HCT116 (cell line): ENCODE results near the gene ACD. TPM values are rescaled to one million over a fixed set of nuclear protein-coding genes. Genes with fewer than 3 reads are reported as not detected.

Source experiments
- ATAC-seq: fragments of 200-7000 bp; cut with Tn5 transposase; 2 replicates; pipeline ENCODE4 v1.9.1; 2020; ENCODE audit warnings: mild to moderate bottlenecking, moderate library complexity
- BruUV-seq: library from RNA; stranded (reverse); fragments of 400-500 nt; replicated peaks from 2 replicates; lab custom pipeline; 2021; lab: Mats Ljungman, UMichigan
- CTCF ChIA-PET: fragments of 300-600 bp; sonication (Branson Sonifier 250); formaldehyde crosslinking; loops from one replicate; lab custom pipeline; 2021; ENCODE audit warnings: antibody characterized with exemption; lab: Charles Lee
- POLR2A ChIA-PET: fragments of 300-600, 350-600 bp; sonication (Branson Sonifier 250); formaldehyde crosslinking; loops from one replicate; lab custom pipeline; 2021; ENCODE audit warnings: antibody characterized with exemption; lab: Charles Lee
- RAD21 ChIA-PET, 2 experiments: fragments of 300-600 bp; sonication (Branson Sonifier 250); formaldehyde crosslinking; loops; one replicate each; lab custom pipeline; 2023; ENCODE audit warnings: low total read pairs in 2 of 2; ENCODE audit not compliant: uncharacterized antibody in 2 of 2, unreplicated experiment in 2 of 2, low non-redundant PET in 1 of 2; lab: Charles Lee
- DNase-seq: peaks from one replicate; pipeline ENCODE4 v3.0.0-alpha.2; 2010; ENCODE audit warnings: low read depth, low spot score
- H2AFZ ChIP-seq: fragments of 200-600 bp; shearing (Covaris generic), sonication (generic); 2 replicates; pipeline ENCODE4 v1.6.1; 2017; ENCODE audit warnings: low read depth, mixed run types, mixed read lengths, antibody characterized with exemption, low read length; ENCODE audit not compliant: poor library complexity, severe bottlenecking
- H3K27ac ChIP-seq: 2 replicates; pipeline ENCODE4 v1.5.1; 2012; ENCODE audit warnings: low read depth, low read length
- H3K27me3 ChIP-seq: fragments of 200-600 bp; sonication (generic); 2 replicates; pipeline ENCODE4 v1.6.1; 2016; ENCODE audit warnings: mixed run types, low read length, mixed read lengths; ENCODE audit not compliant: insufficient read depth
- H3K36me3 ChIP-seq, 2 experiments: fragments of 200-500 bp in 1 of 2; fragments of 200-600 bp in 1 of 2; sonication (Bioruptor generic) in 1 of 2; sonication (generic) in 1 of 2; 2 replicates each; pipeline versions ENCODE4 v1.5.1 to v1.6.1; 2014 to 2016; ENCODE audit warnings: low read length in 2 of 2, inconsistent platforms in 1 of 2, mixed read lengths in 1 of 2, mixed run types in 1 of 2; ENCODE audit not compliant: insufficient read depth in 2 of 2, control insufficient read depth in 1 of 2
- H3K4me1 ChIP-seq, 2 experiments: fragments of 200-600 bp in 1 of 2; sonication (generic) in 1 of 2; 2 replicates each; pipeline versions ENCODE4 v1.5.1 to v1.6.1; 2012 to 2017; ENCODE audit warnings: low read length in 2 of 2, inconsistent platforms in 1 of 2, mild to moderate bottlenecking in 1 of 2, mixed read lengths in 1 of 2, mixed run types in 1 of 2, moderate library complexity in 1 of 2; ENCODE audit not compliant: insufficient read depth in 2 of 2, control insufficient read depth in 1 of 2
- H3K4me2 ChIP-seq: fragments of 200-600 bp; sonication (generic); 2 replicates; pipeline ENCODE4 v1.6.1; 2017; ENCODE audit warnings: mixed run types, low read length, mixed read lengths
- H3K4me3 ChIP-seq, 2 experiments: fragments of 200-600 bp in 1 of 2; sonication (generic) in 1 of 2; replicated peaks in 1 of 2; 2 replicates each; pipeline ENCODE4 v1.5.1; 2011 to 2016; ENCODE audit warnings: low read length in 2 of 2, control low read depth in 1 of 2, low read depth in 1 of 2, mild to moderate bottlenecking in 1 of 2, mixed read lengths in 1 of 2, mixed run types in 1 of 2
- H3K79me2 ChIP-seq: fragments of 200-600 bp; sonication (generic); 2 replicates; pipeline ENCODE4 v1.6.1; 2017; ENCODE audit warnings: mild to moderate bottlenecking, mixed run types, low read length, moderate library complexity, mixed read lengths; ENCODE audit not compliant: insufficient read depth
- H3K9ac ChIP-seq: fragments of 200-600 bp; sonication (generic); 2 replicates; pipeline ENCODE4 v1.6.1; 2016; ENCODE audit warnings: low read length, mixed read lengths
- H3K9me2 ChIP-seq: fragments of 200-600 bp; sonication (generic), shearing (Covaris generic); 2 replicates; pipeline ENCODE4 v1.6.1; 2017; ENCODE audit warnings: mixed run types, mild to moderate bottlenecking, moderate library complexity; ENCODE audit not compliant: insufficient read depth
- H3K9me3 ChIP-seq, 2 experiments: fragments of 200-500 bp in 1 of 2; fragments of 200-600 bp in 1 of 2; sonication (Bioruptor generic) in 1 of 2; sonication (generic) in 1 of 2; 2 replicates each; pipeline ENCODE4 v1.6.1; 2014 to 2017; ENCODE audit warnings: low read length in 2 of 2, mixed read lengths in 2 of 2, inconsistent platforms in 1 of 2, low read depth in 1 of 2, mild to moderate bottlenecking in 1 of 2, mixed run types in 1 of 2, moderate library complexity in 1 of 2; ENCODE audit not compliant: control insufficient read depth in 1 of 2, insufficient read depth in 1 of 2
- H4K20me1 ChIP-seq: fragments of 200-600 bp; sonication (generic), shearing (Covaris generic); 2 replicates; pipeline ENCODE4 v1.6.1; 2017; ENCODE audit warnings: mixed run types, mild to moderate bottlenecking, moderate library complexity; ENCODE audit not compliant: insufficient read depth
- CBX3 ChIP-seq: IDR thresholded peaks from 2 replicates; pipeline ENCODE4 v1.6.1; 2012; ENCODE audit warnings: low read depth
- CEBPB ChIP-seq: IDR thresholded peaks from 2 replicates; pipeline ENCODE4 v1.6.1; 2012; ENCODE audit warnings: low read depth
- CTCF ChIP-seq, 3 experiments: fragments of 200-600 bp in 1 of 3; sonication (generic) in 1 of 3; IDR thresholded peaks in 2 of 3; conservative IDR thresholded peaks in 1 of 3; 2 replicates each; pipeline ENCODE4 v1.5.1; 2012 to 2017; ENCODE audit warnings: low read depth in 2 of 3, low read length in 2 of 3, antibody characterized with exemption in 1 of 3, borderline replicate concordance in 1 of 3, control low read depth in 1 of 3, mild to moderate bottlenecking in 1 of 3, mixed read lengths in 1 of 3, mixed run types in 1 of 3, moderate library complexity in 1 of 3; ENCODE audit not compliant: insufficient read depth in 1 of 3
- EGR1 ChIP-seq: IDR thresholded peaks from 2 replicates; pipeline ENCODE4 v1.6.1; 2012; ENCODE audit warnings: low read depth
- EZH2 ChIP-seq: fragments of 200-600 bp; sonication (generic); IDR thresholded peaks from 2 replicates; pipeline ENCODE4 v1.6.1; 2017; ENCODE audit warnings: antibody characterized with exemption, mixed run types
- EZH2phosphoT487 ChIP-seq: fragments of 200-600 bp; IDR thresholded peaks from 2 replicates; pipeline ENCODE4 v1.6.1; 2018; ENCODE audit warnings: antibody characterized with exemption, borderline replicate concordance
- FOSL1 ChIP-seq: IDR thresholded peaks from 2 replicates; pipeline ENCODE4 v1.6.1; 2012; ENCODE audit warnings: low read depth
- JUND ChIP-seq: IDR thresholded peaks from 2 replicates; pipeline ENCODE4 v1.6.1; 2012
- POLR2AphosphoS5 ChIP-seq: IDR thresholded peaks from 2 replicates; pipeline ENCODE4 v1.6.1; 2011; ENCODE audit warnings: mild to moderate bottlenecking, low read depth, low read length, moderate library complexity
- RAD21 ChIP-seq: IDR thresholded peaks from 2 replicates; pipeline ENCODE4 v1.6.1; 2012; ENCODE audit warnings: low read depth, mild to moderate bottlenecking
- SIN3A ChIP-seq: IDR thresholded peaks from 2 replicates; pipeline ENCODE4 v1.6.1; 2012; ENCODE audit warnings: low read depth
- SP1 ChIP-seq: IDR thresholded peaks from 2 replicates; pipeline ENCODE4 v1.6.1; 2012; ENCODE audit warnings: low read depth
- SRF ChIP-seq: IDR thresholded peaks from 2 replicates; pipeline ENCODE4 v1.6.1; 2012; ENCODE audit warnings: low read depth
- YY1 ChIP-seq: IDR thresholded peaks from 2 replicates; pipeline ENCODE4 v1.6.1; 2011; ENCODE audit warnings: low read length, low read depth, moderate library complexity, mild to moderate bottlenecking; ENCODE audit not compliant: insufficient replicate concordance; ENCODE audit errors: extremely low read depth
- ZNF274 ChIP-seq: fragments of 200-500 bp; sonication (Bioruptor generic); IDR thresholded peaks from 2 replicates; pipeline ENCODE4 v1.6.1; 2014; ENCODE audit warnings: mild to moderate bottlenecking, low read depth, low read length, inconsistent platforms
- intact Hi-C: fragments of 100-400 bp; cut with micrococcal nuclease; formaldehyde crosslinking; loops from 2 replicates; pipeline ENCODE4 v1.10.0; 2022
- total RNA-seq: library from RNA; stranded (reverse); gene quantifications from one replicate; pipeline ENCODE4 v1.2.1, GENCODE V29; 2021; ENCODE audit not compliant: unreplicated experiment
- TF ChIP-seq, protein P1 (sequence below): IDR thresholded peaks from 2 replicates; pipeline ENCODE4 v1.6.1; 2011; ENCODE audit warnings: mild to moderate bottlenecking, low read length, moderate library complexity; ENCODE audit not compliant: insufficient replicate concordance; ENCODE audit errors: extremely low read depth
- TF ChIP-seq, protein P2 (sequence below): IDR thresholded peaks from 2 replicates; pipeline ENCODE4 v1.6.1; 2012
- TF ChIP-seq, protein P3 (sequence below): IDR thresholded peaks from 2 replicates; pipeline ENCODE4 v1.6.1; 2012
- TF ChIP-seq, protein P4 (sequence below): IDR thresholded peaks from 2 replicates; pipeline ENCODE4 v1.6.1; 2012; ENCODE audit warnings: low read depth

The ACD gene
- total RNA-seq, 1 experiment from 2014 or later, result 53.8 TPM

- TF ChIP-seq, protein P1, sequence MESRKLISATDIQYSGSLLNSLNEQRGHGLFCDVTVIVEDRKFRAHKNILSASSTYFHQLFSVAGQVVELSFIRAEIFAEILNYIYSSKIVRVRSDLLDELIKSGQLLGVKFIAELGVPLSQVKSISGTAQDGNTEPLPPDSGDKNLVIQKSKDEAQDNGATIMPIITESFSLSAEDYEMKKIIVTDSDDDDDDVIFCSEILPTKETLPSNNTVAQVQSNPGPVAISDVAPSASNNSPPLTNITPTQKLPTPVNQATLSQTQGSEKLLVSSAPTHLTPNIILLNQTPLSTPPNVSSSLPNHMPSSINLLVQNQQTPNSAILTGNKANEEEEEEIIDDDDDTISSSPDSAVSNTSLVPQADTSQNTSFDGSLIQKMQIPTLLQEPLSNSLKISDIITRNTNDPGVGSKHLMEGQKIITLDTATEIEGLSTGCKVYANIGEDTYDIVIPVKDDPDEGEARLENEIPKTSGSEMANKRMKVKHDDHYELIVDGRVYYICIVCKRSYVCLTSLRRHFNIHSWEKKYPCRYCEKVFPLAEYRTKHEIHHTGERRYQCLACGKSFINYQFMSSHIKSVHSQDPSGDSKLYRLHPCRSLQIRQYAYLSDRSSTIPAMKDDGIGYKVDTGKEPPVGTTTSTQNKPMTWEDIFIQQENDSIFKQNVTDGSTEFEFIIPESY, result no peak
- TF ChIP-seq ZNF274, result no peak
- TF ChIP-seq CBX3, result no peak
- TF ChIP-seq SIN3A, result no peak
- no peak for TF ChIP-seq RAD21
- no peak for TF ChIP-seq EZH2phosphoT487
These were observed 9.0 kb downstream of the ACD start (continued) for GRCh38 chr16:67651039-67651438.

GRCh38 chr16:67650023-67650422 lies 10.0 kb downstream of the ACD start:
- H3K79me2 ChIP-seq, result peaks cover 2% of the 10 kb centered on the region; the same call in 1 of the 2 replicates
- no peak overlapping the region for H3K4me2 ChIP-seq
- ChIA-PET POLR2A (no interaction called here), RAD21 (no interaction called here), CTCF (no interaction called here)
- no peak for DNase-seq
- peaks cover 0 to 13% of the 10 kb centered on the region in 2 experiments; a peak in 1 of 4 replicates for H3K4me1 ChIP-seq
- no peak overlapping the region for H2AFZ ChIP-seq
- TF ChIP-seq YY1 (no peak), EZH2 (no peak), JUND (no peak), ZNF274 (no peak), CBX3 (no peak), SP1 (no peak), FOSL1 (no peak), EGR1 (no peak), CTCF (IDR thresholded peaks at IDR 0.05 in 2 of 3, conservative IDR thresholded peaks at IDR 0.05 in 1 of 3; ENCODE audit: borderline replicate concordance in 1 of 3, insufficient read depth in 1 of 3, low read depth in 2 of 3, low read length in 2 of 3) (no peak), SIN3A (no peak), SRF (no peak), CEBPB (no peak), EZH2phosphoT487 (no peak), POLR2AphosphoS5 (no peak)
- TF ChIP-seq, protein P2, sequence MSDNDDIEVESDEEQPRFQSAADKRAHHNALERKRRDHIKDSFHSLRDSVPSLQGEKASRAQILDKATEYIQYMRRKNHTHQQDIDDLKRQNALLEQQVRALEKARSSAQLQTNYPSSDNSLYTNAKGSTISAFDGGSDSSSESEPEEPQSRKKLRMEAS, result no peak
- TF ChIP-seq, protein P3, sequence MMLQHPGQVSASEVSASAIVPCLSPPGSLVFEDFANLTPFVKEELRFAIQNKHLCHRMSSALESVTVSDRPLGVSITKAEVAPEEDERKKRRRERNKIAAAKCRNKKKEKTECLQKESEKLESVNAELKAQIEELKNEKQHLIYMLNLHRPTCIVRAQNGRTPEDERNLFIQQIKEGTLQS, result no peak
- TF ChIP-seq, protein P4, sequence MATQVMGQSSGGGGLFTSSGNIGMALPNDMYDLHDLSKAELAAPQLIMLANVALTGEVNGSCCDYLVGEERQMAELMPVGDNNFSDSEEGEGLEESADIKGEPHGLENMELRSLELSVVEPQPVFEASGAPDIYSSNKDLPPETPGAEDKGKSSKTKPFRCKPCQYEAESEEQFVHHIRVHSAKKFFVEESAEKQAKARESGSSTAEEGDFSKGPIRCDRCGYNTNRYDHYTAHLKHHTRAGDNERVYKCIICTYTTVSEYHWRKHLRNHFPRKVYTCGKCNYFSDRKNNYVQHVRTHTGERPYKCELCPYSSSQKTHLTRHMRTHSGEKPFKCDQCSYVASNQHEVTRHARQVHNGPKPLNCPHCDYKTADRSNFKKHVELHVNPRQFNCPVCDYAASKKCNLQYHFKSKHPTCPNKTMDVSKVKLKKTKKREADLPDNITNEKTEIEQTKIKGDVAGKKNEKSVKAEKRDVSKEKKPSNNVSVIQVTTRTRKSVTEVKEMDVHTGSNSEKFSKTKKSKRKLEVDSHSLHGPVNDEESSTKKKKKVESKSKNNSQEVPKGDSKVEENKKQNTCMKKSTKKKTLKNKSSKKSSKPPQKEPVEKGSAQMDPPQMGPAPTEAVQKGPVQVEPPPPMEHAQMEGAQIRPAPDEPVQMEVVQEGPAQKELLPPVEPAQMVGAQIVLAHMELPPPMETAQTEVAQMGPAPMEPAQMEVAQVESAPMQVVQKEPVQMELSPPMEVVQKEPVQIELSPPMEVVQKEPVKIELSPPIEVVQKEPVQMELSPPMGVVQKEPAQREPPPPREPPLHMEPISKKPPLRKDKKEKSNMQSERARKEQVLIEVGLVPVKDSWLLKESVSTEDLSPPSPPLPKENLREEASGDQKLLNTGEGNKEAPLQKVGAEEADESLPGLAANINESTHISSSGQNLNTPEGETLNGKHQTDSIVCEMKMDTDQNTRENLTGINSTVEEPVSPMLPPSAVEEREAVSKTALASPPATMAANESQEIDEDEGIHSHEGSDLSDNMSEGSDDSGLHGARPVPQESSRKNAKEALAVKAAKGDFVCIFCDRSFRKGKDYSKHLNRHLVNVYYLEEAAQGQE, result no peak
- no peaks in the 10 kb centered on the region for H4K20me1 ChIP-seq
- no peaks in the 10 kb centered on the region for H3K36me3 ChIP-seq
- BruUV-seq, result no TSS peak
- H3K4me3 ChIP-seq, result no peak overlapping the region
- H3K27me3 ChIP-seq, result no peaks in the 10 kb centered on the region
- no peaks in the 10 kb centered on the region for H3K9me3 ChIP-seq
- intact Hi-C loops, result no loop called here
- H3K9me2 ChIP-seq, result no peaks in the 10 kb centered on the region
- H3K27ac ChIP-seq, result no peak overlapping the region
- H3K9ac ChIP-seq, result no peak overlapping the region
- ATAC-seq, result no peak
